GM23248 (cell line): ENCODE results near the gene RNF113B. TPM values are rescaled to one million over a fixed set of nuclear protein-coding genes. Genes with fewer than 3 reads are reported as not detected.

ENCODE experiments used
- DNase-seq: peaks from one replicate; pipeline ENCODE4 v3.0.0-alpha.2; 2015
- H2AFZ ChIP-seq: fragments of 200-600 bp; sonication (generic); 2 replicates; pipeline ENCODE4 v1.6.1; 2016; ENCODE audit warnings: antibody characterized with exemption
- H3F3A ChIP-seq: fragments of 200-600 bp; sonication (generic); 2 replicates; pipeline ENCODE4 v1.6.1; 2016; ENCODE audit warnings: mild to moderate bottlenecking, antibody characterized with exemption, mixed run types; ENCODE audit not compliant: insufficient read depth
- H3K27ac ChIP-seq: fragments of 200-600 bp; sonication (generic); 2 replicates; pipeline ENCODE4 v1.5.1; 2016; ENCODE audit warnings: mild to moderate bottlenecking
- H3K27me3 ChIP-seq: fragments of 200-600 bp; sonication (generic); replicated peaks from 2 replicates; pipeline ENCODE4 v1.6.1; 2016; ENCODE audit warnings: mild to moderate bottlenecking; ENCODE audit not compliant: insufficient read depth
- H3K36me3 ChIP-seq: fragments of 200-600 bp; sonication (generic); 2 replicates; pipeline ENCODE4 v1.6.1; 2016; ENCODE audit warnings: low read depth, mild to moderate bottlenecking
- H3K4me1 ChIP-seq: fragments of 200-600 bp; sonication (generic); 2 replicates; pipeline ENCODE4 v1.6.1; 2016; ENCODE audit warnings: mild to moderate bottlenecking; ENCODE audit not compliant: insufficient read depth
- H3K4me2 ChIP-seq: fragments of 200-600 bp; sonication (generic); one replicate; pipeline ENCODE4 v1.6.1; 2016; ENCODE audit warnings: mild to moderate bottlenecking; ENCODE audit not compliant: unreplicated experiment
- H3K4me3 ChIP-seq: fragments of 200-600 bp; sonication (generic); 2 replicates; pipeline ENCODE4 v1.5.1; 2016; ENCODE audit warnings: mild to moderate bottlenecking
- H3K79me2 ChIP-seq: fragments of 200-600 bp; sonication (generic); 2 replicates; pipeline ENCODE4 v1.6.1; 2016; ENCODE audit warnings: mild to moderate bottlenecking; ENCODE audit not compliant: insufficient read depth
- H3K9ac ChIP-seq: fragments of 200-600 bp; sonication (generic); 2 replicates; pipeline ENCODE4 v1.6.1; 2016; ENCODE audit warnings: mild to moderate bottlenecking
- H3K9me2 ChIP-seq: fragments of 200-600 bp; sonication (generic); 2 replicates; pipeline ENCODE4 v1.6.1; 2016; ENCODE audit warnings: mixed run types, mild to moderate bottlenecking, moderate library complexity; ENCODE audit not compliant: insufficient read depth
- H3K9me3 ChIP-seq: fragments of 200-600 bp; sonication (generic); one replicate; pipeline ENCODE4 v1.6.1; 2017; ENCODE audit warnings: low read depth
- H4K20me1 ChIP-seq: fragments of 200-600 bp; sonication (generic); 2 replicates; pipeline ENCODE4 v1.6.0; 2016; ENCODE audit not compliant: insufficient read depth
- EZH2 ChIP-seq: fragments of 200-600 bp; sonication (generic); IDR thresholded peaks from 2 replicates; pipeline ENCODE4 v1.6.1; 2018; ENCODE audit warnings: antibody characterized with exemption, mild to moderate bottlenecking; ENCODE audit not compliant: insufficient read depth, poor library complexity, severe bottlenecking
- EZH2phosphoT487 ChIP-seq: fragments of 200-600 bp; sonication (generic); IDR thresholded peaks from 2 replicates; pipeline ENCODE4 v1.6.1; 2018; ENCODE audit warnings: antibody characterized with exemption, moderate library complexity, mild to moderate bottlenecking, low read depth; ENCODE audit not compliant: insufficient read depth
- WGBS, 2 experiments: methylation state at CpG; one replicate each; pipeline ENCODE4 v1.1.6; 2015 to 2017; ENCODE audit warnings: low lambda C conversion rate in 2 of 2, low coverage in 1 of 2; ENCODE audit errors: missing lambda C conversion rate in 2 of 2; 5-methylcytosine and 5-hydroxymethylcytosine counted together
- in situ Hi-C: fragments of 300-500 bp; cut with MboI; formaldehyde crosslinking; loops from 2 replicates; pipeline ENCODE4 v1.15.0; 2020
- polyA plus RNA-seq: library from polyadenylated mRNA; unstranded; fragments of >200 nt; fragmentation: Nextera tagmentation; extraction: Ambion mirVana; gene quantifications from 2 replicates; pipeline ENCODE4 v1.2.1, GENCODE V29; 2016
- total RNA-seq: library from RNA; depleted of rRNA; stranded (reverse); fragments of >200 nt; shearing (Covaris generic); gene quantifications from 2 replicates; pipeline ENCODE4 v1.2.3, GENCODE V29; 2014

The RNF113B gene
- total and polyA plus RNA-seq, 2 experiments from 2014 or later: not detected

- Histone ChIP-seq H3K79me2 (peaks cover 98% of the 10 kb centered on the region), H3K9me3 (no peaks in the 10 kb centered on the region), H3K9me2 (no peaks in the 10 kb centered on the region), H3K27me3 (no peaks in the 10 kb centered on the region), H2AFZ (no peak overlapping the region), H3K4me2 (no peak overlapping the region), H3K36me3 (no peaks in the 10 kb centered on the region), H4K20me1 (no peaks in the 10 kb centered on the region), H3K4me1 (peaks cover 22% of the 10 kb centered on the region), H3K27ac (no peak overlapping the region), H3K9ac (no peak overlapping the region), H3F3A (peaks cover 15% of the 10 kb centered on the region), H3K4me3 (no peak overlapping the region)
- no peak for DNase-seq
- in situ Hi-C loops: no loop called here
- no peak for TF ChIP-seq EZH2
- no peak for TF ChIP-seq EZH2phosphoT487
- WGBS, 2 experiments: 33% methylated on average over 4 of the region's 4 CpGs
Measured at GRCh38 chr13:98199480-98199879, 22.4 kb upstream of the RNF113B start.

GRCh38 chr13:98198683-98199082 lies 21.6 kb upstream of the RNF113B start:
- H3F3A ChIP-seq: peaks cover 7% of the 10 kb centered on the region
- 39 to 49% methylated on average over 3 to 4 of the region's 4 CpGs for WGBS, 2 experiments
- H3K27ac ChIP-seq: no peak overlapping the region
- no peaks in the 10 kb centered on the region for H3K27me3 ChIP-seq
- no peaks in the 10 kb centered on the region for H3K9me2 ChIP-seq
- no peak for DNase-seq
- H3K79me2 ChIP-seq: peaks cover 98% of the 10 kb centered on the region
- H4K20me1 ChIP-seq: no peaks in the 10 kb centered on the region
- peaks cover 14% of the 10 kb centered on the region for H3K4me1 ChIP-seq
- in situ Hi-C loops: no loop called here
- no peaks in the 10 kb centered on the region for H3K36me3 ChIP-seq
- no peak overlapping the region for H3K9ac ChIP-seq
- H3K9me3 ChIP-seq: no peaks in the 10 kb centered on the region
- no peak overlapping the region for H3K4me3 ChIP-seq
- H3K4me2 ChIP-seq: no peak overlapping the region
- no peak overlapping the region for H2AFZ ChIP-seq
- TF ChIP-seq EZH2 (no peak), EZH2phosphoT487 (no peak)

GRCh38 chr13:98195054-98195791 lies 18.2 kb upstream of the RNF113B start:
- H3K27ac ChIP-seq: no peak overlapping the region
- no peaks in the 10 kb centered on the region for H3F3A ChIP-seq
- in situ Hi-C loops: no loop called here
- H3K9me2 ChIP-seq: no peaks in the 10 kb centered on the region
- TF ChIP-seq EZH2phosphoT487 (no peak), EZH2 (no peak)
- H2AFZ ChIP-seq: no peak overlapping the region
- no peaks in the 10 kb centered on the region for H3K36me3 ChIP-seq
- H3K9ac ChIP-seq: no peak overlapping the region
- 84 to 87% methylated on average over 10 of the region's 10 CpGs for WGBS, 2 experiments
- peaks cover 98% of the 10 kb centered on the region for H3K79me2 ChIP-seq
- peaks cover 7% of the 10 kb centered on the region; the same call in 1 of the 2 replicates for H3K4me1 ChIP-seq
- H4K20me1 ChIP-seq: no peaks in the 10 kb centered on the region
- H3K4me2 ChIP-seq: no peak overlapping the region
- no peak overlapping the region for H3K4me3 ChIP-seq
- H3K27me3 ChIP-seq: no peaks in the 10 kb centered on the region
- no peaks in the 10 kb centered on the region for H3K9me3 ChIP-seq
- no peak for DNase-seq

- 41 to 44% methylated on average over 2 of the region's 2 CpGs for WGBS, 2 experiments
- no peak for DNase-seq
- no peak overlapping the region for H3K4me2 ChIP-seq
- TF ChIP-seq EZH2phosphoT487 (no peak), EZH2 (no peak)
- H3K36me3 ChIP-seq: no peaks in the 10 kb centered on the region
- H3K27ac ChIP-seq: no peak overlapping the region
- no peaks in the 10 kb centered on the region for H3K27me3 ChIP-seq
- H3K4me3 ChIP-seq: no peak overlapping the region
- H3K9me2 ChIP-seq: no peaks in the 10 kb centered on the region
- no peaks in the 10 kb centered on the region for H3K9me3 ChIP-seq
- H3K4me1 ChIP-seq: peaks cover 6% of the 10 kb centered on the region; the same call in 1 of the 2 replicates
- no peaks in the 10 kb centered on the region for H3F3A ChIP-seq
- H4K20me1 ChIP-seq: no peaks in the 10 kb centered on the region
- H2AFZ ChIP-seq: no peak overlapping the region
- peaks cover 100% of the 10 kb centered on the region for H3K79me2 ChIP-seq
- H3K9ac ChIP-seq: no peak overlapping the region
- in situ Hi-C loops: no loop called here
Measured at GRCh38 chr13:98192008-98192407, 14.9 kb upstream of the RNF113B start.
